WTC11 (cell line): Measurements from ENCODE around the gene PDZD7.

Experiments used
- CBFB ChIP-seq: sonication (generic); formaldehyde crosslinking; IDR thresholded peaks from 2 replicates; pipeline ENCODE4 v1.8.1; 2022; ENCODE audit warnings: mild to moderate bottlenecking, low read depth, missing genetic modification reagents
- CREB1 ChIP-seq: sonication (generic); formaldehyde crosslinking; IDR thresholded peaks from 2 replicates; pipeline ENCODE4 v1.8.0; 2023; ENCODE audit warnings: mild to moderate bottlenecking, missing genetic modification reagents
- CREM ChIP-seq: sonication (generic); formaldehyde crosslinking; IDR thresholded peaks from 2 replicates; pipeline ENCODE4 v1.8.1; 2022; ENCODE audit warnings: mild to moderate bottlenecking, missing genetic modification reagents, moderate library complexity
- GABPB1 ChIP-seq: sonication (generic); formaldehyde crosslinking; IDR thresholded peaks from 2 replicates; pipeline ENCODE4 v1.8.1; 2023; ENCODE audit warnings: mild to moderate bottlenecking, missing genetic modification reagents
- RELA ChIP-seq: sonication (generic); formaldehyde crosslinking; IDR thresholded peaks from 2 replicates; pipeline ENCODE4 v1.8.1; 2022; ENCODE audit warnings: missing genetic modification reagents, mild to moderate bottlenecking, borderline replicate concordance
- SMAD3 ChIP-seq: sonication (generic); formaldehyde crosslinking; IDR thresholded peaks from 2 replicates; pipeline ENCODE4 v1.8.0; 2022; ENCODE audit warnings: missing genetic modification reagents, mild to moderate bottlenecking, borderline replicate concordance
- SP1 ChIP-seq: sonication (generic); formaldehyde crosslinking; conservative IDR thresholded peaks from 2 replicates; pipeline ENCODE4 v1.8.1; 2022; ENCODE audit warnings: missing genetic modification reagents
- TCF7 ChIP-seq: sonication (generic); formaldehyde crosslinking; IDR thresholded peaks from 2 replicates; pipeline ENCODE4 v1.8.0; 2022; ENCODE audit warnings: mild to moderate bottlenecking, low read depth, missing genetic modification reagents, moderate library complexity
- TF ChIP-seq, protein P1 (sequence below): sonication (generic); formaldehyde crosslinking; IDR thresholded peaks from 2 replicates; pipeline ENCODE4 v1.8.1; 2022; ENCODE audit warnings: low read depth, missing genetic modification reagents, borderline replicate concordance
- TF ChIP-seq, protein P2 (sequence below): sonication (generic); formaldehyde crosslinking; IDR thresholded peaks from 2 replicates; pipeline ENCODE4 v1.8.0; 2023; ENCODE audit warnings: mild to moderate bottlenecking, missing genetic modification reagents
- TF ChIP-seq, protein P3 (sequence below): sonication (generic); formaldehyde crosslinking; conservative IDR thresholded peaks from 2 replicates; pipeline ENCODE4 v1.8.1; 2022; ENCODE audit warnings: mild to moderate bottlenecking, missing genetic modification reagents
- TF ChIP-seq, protein P4 (sequence below): fragments of 200-600 bp; IDR thresholded peaks from 2 replicates; pipeline ENCODE4 v1.8.0; 2022; ENCODE audit warnings: antibody characterized with exemption
- TF ChIP-seq, protein P5 (sequence below): sonication (generic); formaldehyde crosslinking; IDR thresholded peaks from 2 replicates; pipeline ENCODE4 v1.8.1; 2023; ENCODE audit warnings: mild to moderate bottlenecking, moderate library complexity, missing genetic modification reagents

DNA sequence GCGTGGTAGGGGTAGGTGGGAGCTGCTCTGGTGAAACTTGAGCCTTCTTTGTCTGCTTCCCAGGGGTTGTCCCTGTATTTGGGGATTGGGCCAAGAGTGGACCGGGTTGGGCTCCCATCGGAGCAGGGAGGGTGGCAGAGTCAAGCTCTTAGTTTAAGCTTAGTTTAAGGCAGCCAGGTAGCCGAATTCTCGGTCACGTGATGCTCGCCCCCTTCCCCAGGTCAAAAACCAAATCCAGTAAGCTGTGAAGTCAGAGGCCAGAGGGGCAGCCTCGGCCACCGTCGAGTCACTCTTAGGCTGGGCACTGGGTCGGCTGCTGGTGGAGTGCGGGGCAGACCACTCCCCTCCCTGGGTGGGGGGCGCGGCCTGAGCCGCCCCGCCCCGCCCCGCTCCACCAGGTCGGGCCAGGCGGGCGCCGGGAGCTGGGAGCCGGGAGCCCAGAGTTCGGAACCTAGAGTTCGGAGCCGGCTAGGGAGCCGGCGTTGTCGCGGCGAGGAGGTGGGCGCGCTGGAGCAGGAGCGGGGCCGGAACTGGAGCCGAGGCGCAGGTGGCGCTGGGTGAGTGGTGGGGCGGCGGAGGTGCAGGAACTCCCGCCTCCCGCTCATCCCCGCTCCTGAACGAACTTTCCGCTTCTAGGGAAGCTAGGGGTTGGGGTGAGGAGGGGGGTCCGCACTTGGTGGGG lies 34.1 kb downstream of the PDZD7 start:
- TF ChIP-seq, protein P1, sequence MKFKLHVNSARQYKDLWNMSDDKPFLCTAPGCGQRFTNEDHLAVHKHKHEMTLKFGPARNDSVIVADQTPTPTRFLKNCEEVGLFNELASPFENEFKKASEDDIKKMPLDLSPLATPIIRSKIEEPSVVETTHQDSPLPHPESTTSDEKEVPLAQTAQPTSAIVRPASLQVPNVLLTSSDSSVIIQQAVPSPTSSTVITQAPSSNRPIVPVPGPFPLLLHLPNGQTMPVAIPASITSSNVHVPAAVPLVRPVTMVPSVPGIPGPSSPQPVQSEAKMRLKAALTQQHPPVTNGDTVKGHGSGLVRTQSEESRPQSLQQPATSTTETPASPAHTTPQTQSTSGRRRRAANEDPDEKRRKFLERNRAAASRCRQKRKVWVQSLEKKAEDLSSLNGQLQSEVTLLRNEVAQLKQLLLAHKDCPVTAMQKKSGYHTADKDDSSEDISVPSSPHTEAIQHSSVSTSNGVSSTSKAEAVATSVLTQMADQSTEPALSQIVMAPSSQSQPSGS (CRISPR knock-in tag), result no peak
- TF ChIP-seq, protein P2, sequence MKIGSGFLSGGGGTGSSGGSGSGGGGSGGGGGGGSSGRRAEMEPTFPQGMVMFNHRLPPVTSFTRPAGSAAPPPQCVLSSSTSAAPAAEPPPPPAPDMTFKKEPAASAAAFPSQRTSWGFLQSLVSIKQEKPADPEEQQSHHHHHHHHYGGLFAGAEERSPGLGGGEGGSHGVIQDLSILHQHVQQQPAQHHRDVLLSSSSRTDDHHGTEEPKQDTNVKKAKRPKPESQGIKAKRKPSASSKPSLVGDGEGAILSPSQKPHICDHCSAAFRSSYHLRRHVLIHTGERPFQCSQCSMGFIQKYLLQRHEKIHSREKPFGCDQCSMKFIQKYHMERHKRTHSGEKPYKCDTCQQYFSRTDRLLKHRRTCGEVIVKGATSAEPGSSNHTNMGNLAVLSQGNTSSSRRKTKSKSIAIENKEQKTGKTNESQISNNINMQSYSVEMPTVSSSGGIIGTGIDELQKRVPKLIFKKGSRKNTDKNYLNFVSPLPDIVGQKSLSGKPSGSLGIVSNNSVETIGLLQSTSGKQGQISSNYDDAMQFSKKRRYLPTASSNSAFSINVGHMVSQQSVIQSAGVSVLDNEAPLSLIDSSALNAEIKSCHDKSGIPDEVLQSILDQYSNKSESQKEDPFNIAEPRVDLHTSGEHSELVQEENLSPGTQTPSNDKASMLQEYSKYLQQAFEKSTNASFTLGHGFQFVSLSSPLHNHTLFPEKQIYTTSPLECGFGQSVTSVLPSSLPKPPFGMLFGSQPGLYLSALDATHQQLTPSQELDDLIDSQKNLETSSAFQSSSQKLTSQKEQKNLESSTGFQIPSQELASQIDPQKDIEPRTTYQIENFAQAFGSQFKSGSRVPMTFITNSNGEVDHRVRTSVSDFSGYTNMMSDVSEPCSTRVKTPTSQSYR (CRISPR knock-in tag), result no peak
- TF ChIP-seq, protein P3, sequence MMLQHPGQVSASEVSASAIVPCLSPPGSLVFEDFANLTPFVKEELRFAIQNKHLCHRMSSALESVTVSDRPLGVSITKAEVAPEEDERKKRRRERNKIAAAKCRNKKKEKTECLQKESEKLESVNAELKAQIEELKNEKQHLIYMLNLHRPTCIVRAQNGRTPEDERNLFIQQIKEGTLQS (CRISPR knock-in tag), result no peak
- TF ChIP-seq GABPB1 (CRISPR knock-in tag) (no peak; the same call in 1 of the 2 replicates), RELA (CRISPR knock-in tag) (no peak), TCF7 (CRISPR knock-in tag) (no peak), CREM (CRISPR knock-in tag) (no peak; the same call in 1 of the 2 replicates), SP1 (CRISPR knock-in tag) (peak; percentile 18; the same call in 1 of the 2 replicates), CBFB (CRISPR knock-in tag) (no peak), CREB1 (no peak), SMAD3 (CRISPR knock-in tag) (no peak)
- TF ChIP-seq, protein P4, sequence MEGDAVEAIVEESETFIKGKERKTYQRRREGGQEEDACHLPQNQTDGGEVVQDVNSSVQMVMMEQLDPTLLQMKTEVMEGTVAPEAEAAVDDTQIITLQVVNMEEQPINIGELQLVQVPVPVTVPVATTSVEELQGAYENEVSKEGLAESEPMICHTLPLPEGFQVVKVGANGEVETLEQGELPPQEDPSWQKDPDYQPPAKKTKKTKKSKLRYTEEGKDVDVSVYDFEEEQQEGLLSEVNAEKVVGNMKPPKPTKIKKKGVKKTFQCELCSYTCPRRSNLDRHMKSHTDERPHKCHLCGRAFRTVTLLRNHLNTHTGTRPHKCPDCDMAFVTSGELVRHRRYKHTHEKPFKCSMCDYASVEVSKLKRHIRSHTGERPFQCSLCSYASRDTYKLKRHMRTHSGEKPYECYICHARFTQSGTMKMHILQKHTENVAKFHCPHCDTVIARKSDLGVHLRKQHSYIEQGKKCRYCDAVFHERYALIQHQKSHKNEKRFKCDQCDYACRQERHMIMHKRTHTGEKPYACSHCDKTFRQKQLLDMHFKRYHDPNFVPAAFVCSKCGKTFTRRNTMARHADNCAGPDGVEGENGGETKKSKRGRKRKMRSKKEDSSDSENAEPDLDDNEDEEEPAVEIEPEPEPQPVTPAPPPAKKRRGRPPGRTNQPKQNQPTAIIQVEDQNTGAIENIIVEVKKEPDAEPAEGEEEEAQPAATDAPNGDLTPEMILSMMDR, result no peak
- TF ChIP-seq, protein P5, sequence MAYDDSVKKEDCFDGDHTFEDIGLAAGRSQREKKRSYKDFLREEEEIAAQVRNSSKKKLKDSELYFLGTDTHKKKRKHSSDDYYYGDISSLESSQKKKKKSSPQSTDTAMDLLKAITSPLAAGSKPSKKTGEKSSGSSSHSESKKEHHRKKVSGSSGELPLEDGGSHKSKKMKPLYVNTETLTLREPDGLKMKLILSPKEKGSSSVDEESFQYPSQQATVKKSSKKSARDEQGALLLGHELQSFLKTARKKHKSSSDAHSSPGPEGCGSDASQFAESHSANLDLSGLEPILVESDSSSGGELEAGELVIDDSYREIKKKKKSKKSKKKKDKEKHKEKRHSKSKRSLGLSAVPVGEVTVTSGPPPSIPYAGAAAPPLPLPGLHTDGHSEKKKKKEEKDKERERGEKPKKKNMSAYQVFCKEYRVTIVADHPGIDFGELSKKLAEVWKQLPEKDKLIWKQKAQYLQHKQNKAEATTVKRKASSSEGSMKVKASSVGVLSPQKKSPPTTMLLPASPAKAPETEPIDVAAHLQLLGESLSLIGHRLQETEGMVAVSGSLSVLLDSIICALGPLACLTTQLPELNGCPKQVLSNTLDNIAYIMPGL (CRISPR knock-in tag), result no peak
